HG02870 (cell line): ENCODE data around the gene B4GALT7.

Source experiments
- ATAC-seq: cut with Tn5 transposase; IDR thresholded peaks from one replicate; pipeline ENCODE4 v1.9.1; 2021; ENCODE audit warnings: mild to moderate bottlenecking, moderate library complexity; ENCODE audit not compliant: unreplicated experiment

The B4GALT7 gene

GRCh38 chr5:177592905-177593304 lies 7.0 kb upstream of the B4GALT7 start:
- ATAC-seq, result no peak

GRCh38 chr5:177593511-177593910 lies 6.4 kb upstream of the B4GALT7 start:
- no peak for ATAC-seq

GRCh38 chr5:177594071-177594470 lies 5.9 kb upstream of the B4GALT7 start:
- no peak for ATAC-seq

- no peak for ATAC-seq
These were observed 4.8 kb upstream of the B4GALT7 start for GRCh38 chr5:177595026-177595585.

GRCh38 chr5:177595991-177596774 lies 3.7 kb upstream of the B4GALT7 start:
- no peak for ATAC-seq

- ATAC-seq, result no peak
These were observed 3.1 kb upstream of the B4GALT7 start for GRCh38 chr5:177596775-177597238.

GRCh38 chr5:177598477-177598876 lies 1.5 kb upstream of the B4GALT7 start:
- ATAC-seq, result no peak

GRCh38 chr5:177600508-177601018 lies 631 bp downstream of the B4GALT7 start:
- ATAC-seq, result no peak

- ATAC-seq, result no peak
These were observed 1.2 kb downstream of the B4GALT7 start for GRCh38 chr5:177601126-177601525.

- no peak for ATAC-seq
These were observed 1.9 kb downstream of the B4GALT7 start for GRCh38 chr5:177601577-177602457.

- no peak for ATAC-seq
These were observed 2.5 kb downstream of the B4GALT7 start for GRCh38 chr5:177602458-177602830.

GRCh38 chr5:177603631-177604030 lies 3.7 kb downstream of the B4GALT7 start:
- no peak for ATAC-seq

GRCh38 chr5:177604116-177604521 lies 4.2 kb downstream of the B4GALT7 start:
- ATAC-seq, result no peak

GRCh38 chr5:177604656-177605055 lies 4.7 kb downstream of the B4GALT7 start:
- ATAC-seq, result no peak

- no peak for ATAC-seq
These were observed 5.1 kb downstream of the B4GALT7 start for GRCh38 chr5:177605078-177605477.

- ATAC-seq, result no peak
These were observed 5.7 kb downstream of the B4GALT7 start for GRCh38 chr5:177605667-177606066.

- no peak for ATAC-seq
These were observed 6.4 kb downstream of the B4GALT7 start for GRCh38 chr5:177606071-177607051.

- ATAC-seq, result no peak
These were observed 7.2 kb downstream of the B4GALT7 start for GRCh38 chr5:177607115-177607451.

GRCh38 chr5:177607452-177608192 lies 7.7 kb downstream of the B4GALT7 start:
- ATAC-seq, result peak; percentile 53
